Common myeloid progenitor, CD34-positive (primary cell): ENCODE measurements around the gene COPRS.

ENCODE experiments used
- CTCF ChIA-PET: fragments of 350-600 bp; sonication (Branson Sonifier 250); formaldehyde crosslinking; loops from one replicate; lab custom pipeline; 2021; ENCODE audit warnings: antibody characterized with exemption; lab: Charles Lee
- POLR2A ChIA-PET: fragments of 350-600 bp; sonication (Branson Sonifier 250); formaldehyde crosslinking; loops from one replicate; lab custom pipeline; 2021; ENCODE audit warnings: antibody characterized with exemption; lab: Charles Lee
- DNase-seq, 3 donors: peaks; one replicate each; pipeline versions ENCODE4 v3.0.0 to v3.0.0-alpha.2; 2013
- H3K27ac ChIP-seq, 2 experiments: 1 replicate in 1 of 2; 2 replicates in 1 of 2; pipeline ENCODE4 v1.7.0; 2013; ENCODE audit warnings: inconsistent platforms in 2 of 2, low read length in 2 of 2, mild to moderate bottlenecking in 2 of 2, low read depth in 1 of 2, moderate library complexity in 1 of 2; ENCODE audit not compliant: severe bottlenecking in 2 of 2, insufficient read depth in 1 of 2, poor library complexity in 1 of 2
- H3K27me3 ChIP-seq, 5 experiments: replicated peaks in 2 of 5; 1 replicate in 3 of 5; 2 replicates in 2 of 5; pipeline versions ENCODE4 v1.6.1 to v1.7.0; 2013; ENCODE audit warnings: low read length in 4 of 5, mild to moderate bottlenecking in 2 of 5, moderate library complexity in 2 of 5, inconsistent platforms in 1 of 5; ENCODE audit not compliant: insufficient read depth in 5 of 5, control insufficient read depth in 4 of 5
- H3K36me3 ChIP-seq, 4 experiments: 1 replicate in 2 of 4; 2 replicates in 2 of 4; pipeline versions ENCODE4 v1.6.1 to v1.7.0; 2013; ENCODE audit warnings: low read length in 3 of 4, control low read depth in 1 of 4, mild to moderate bottlenecking in 1 of 4; ENCODE audit not compliant: control insufficient read depth in 4 of 4, insufficient read depth in 4 of 4
- H3K4me1 ChIP-seq, 4 experiments: 1 replicate in 3 of 4; 2 replicates in 1 of 4; pipeline versions ENCODE4 v1.6.1 to v1.7.1; 2013; ENCODE audit warnings: low read length in 3 of 4, mild to moderate bottlenecking in 3 of 4, control low read depth in 1 of 4, inconsistent platforms in 1 of 4, moderate library complexity in 1 of 4; ENCODE audit not compliant: control insufficient read depth in 4 of 4, insufficient read depth in 4 of 4; ENCODE audit errors: control extremely low read depth in 1 of 4
- H3K4me3 ChIP-seq, 7 experiments: 1 replicate in 4 of 7; 2 replicates in 3 of 7; pipeline versions ENCODE4 v1.5.1 to v1.7.0; 2013; ENCODE audit warnings: mild to moderate bottlenecking in 7 of 7, low read length in 6 of 7, moderate library complexity in 6 of 7, inconsistent platforms in 2 of 7, low read depth in 2 of 7, control low read depth in 1 of 7; ENCODE audit not compliant: insufficient read depth in 4 of 7, control insufficient read depth in 1 of 7; ENCODE audit errors: extremely low read depth in 1 of 7
- H3K9me3 ChIP-seq, 5 experiments: 1 replicate in 4 of 5; 2 replicates in 1 of 5; pipeline versions ENCODE4 v1.6.1 to v1.7.1; 2013; ENCODE audit warnings: low read length in 4 of 5, mild to moderate bottlenecking in 2 of 5, inconsistent platforms in 1 of 5, low read depth in 1 of 5, moderate library complexity in 1 of 5; ENCODE audit not compliant: control insufficient read depth in 4 of 5, insufficient read depth in 2 of 5; ENCODE audit errors: control extremely low read depth in 1 of 5
- WGBS: methylation state at CpG from one replicate; pipeline ENCODE4 v1.1.5; 2013; ENCODE audit not compliant: insufficient coverage; 5-methylcytosine and 5-hydroxymethylcytosine counted together

COPRS gene

GRCh38 chr17:31802502-31802901, 56.5 kb downstream of the COPRS start:
- no peaks in the 10 kb centered on the region for H3K27me3 ChIP-seq
- no peaks in the 10 kb centered on the region for H3K36me3 ChIP-seq
- H3K4me3 ChIP-seq: no peak overlapping the region
- ChIA-PET POLR2A (no interaction called here), CTCF (no interaction called here)
- no peaks in the 10 kb centered on the region for H3K9me3 ChIP-seq
- 100% methylated on average over 1 of the region's 2 CpGs for WGBS
- DNase-seq: no peak
- no peak overlapping the region for H3K27ac ChIP-seq
- no peaks in the 10 kb centered on the region for H3K4me1 ChIP-seq
